ENCODE measurements around the gene UGT1A4.

DNA sequence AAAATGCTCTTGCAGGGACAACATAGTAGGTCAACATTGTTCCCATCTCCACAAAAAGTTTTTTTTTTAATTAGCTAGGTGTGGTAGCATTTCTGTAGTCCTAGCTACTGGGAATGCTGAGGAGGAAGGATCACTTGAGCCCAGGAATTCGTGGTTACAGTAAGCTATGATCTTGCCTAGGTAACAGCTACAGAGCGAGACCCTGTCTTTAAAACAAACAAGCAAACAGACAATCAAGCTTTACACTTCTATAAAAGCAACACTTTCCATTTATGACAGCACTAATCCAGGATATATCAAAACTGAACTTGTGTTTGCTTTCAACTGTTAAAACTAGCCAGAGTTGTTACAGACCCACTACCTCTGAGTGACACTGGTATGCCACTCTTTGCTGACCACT lies 22.3 kb downstream of the UGT1A4 start:
- TF ChIP-seq GATA3 (IDR thresholded peaks at IDR 0.05; ENCODE audit: low read depth, low read length) (no peak), GATA2 (IDR thresholded peaks at IDR 0.05; ENCODE audit: low read depth, low read length) (no peak)
